GM12801 (cell line): ENCODE results near the gene POLR3GL.

Experiments used
- CTCF ChIP-seq: IDR thresholded peaks from one replicate; pipeline ENCODE4 v1.5.1; 2011; ENCODE audit warnings: control low read depth; ENCODE audit not compliant: insufficient read length; ENCODE audit errors: extremely low read depth

The POLR3GL gene

GRCh38 chr1:145961109-145961424 lies 3.4 kb upstream of the POLR3GL start:
- TF ChIP-seq CTCF, result no peak

- no peak for TF ChIP-seq CTCF
Observed at GRCh38 chr1:145961425-145962156, 2.9 kb upstream of the POLR3GL start.

GRCh38 chr1:145962157-145963102 lies 2.1 kb upstream of the POLR3GL start:
- TF ChIP-seq CTCF, result no peak

- no peak for TF ChIP-seq CTCF
Observed at GRCh38 chr1:145963265-145964019, 1.0 kb upstream of the POLR3GL start.

- no peak for TF ChIP-seq CTCF
Observed at GRCh38 chr1:145965119-145965744, 742 bp downstream of the POLR3GL start.

GRCh38 chr1:145967288-145967687 lies 2.8 kb downstream of the POLR3GL start:
- TF ChIP-seq CTCF, result no peak
